ENCODE results near the gene JAK1.

- no peak for TF ChIP-seq CTCF (IDR thresholded peaks at IDR 0.05)
- TF ChIP-seq POLR2A (IDR thresholded peaks at IDR 0.05): no peak
These were observed 117.5 kb downstream of the JAK1 start for GRCh38 chr1:64848803-64849202.
